Glutamatergic neuron (in vitro differentiated cells): Measurements from ENCODE around the gene SRC. TPM values are rescaled to one million over a fixed set of nuclear protein-coding genes. Genes with fewer than 3 reads are reported as not detected.

Experiments used
- DNase-seq: peaks from one replicate; pipeline ENCODE4 v3.0.0; 2022
- H3K27ac Mint-ChIP-seq: one replicate; pipeline ENCODE4 v1.8.0; 2020; ENCODE audit warnings: mild to moderate bottlenecking, mixed read lengths, inconsistent platforms; ENCODE audit not compliant: unreplicated experiment
- H3K27me3 Mint-ChIP-seq: one replicate; pipeline ENCODE4 v1.8.0; 2020; ENCODE audit warnings: mild to moderate bottlenecking, moderate library complexity, mixed read lengths, inconsistent platforms; ENCODE audit not compliant: unreplicated experiment
- H3K36me3 Mint-ChIP-seq: one replicate; pipeline ENCODE4 v1.8.0; 2020; ENCODE audit warnings: mild to moderate bottlenecking, mixed read lengths, inconsistent platforms; ENCODE audit not compliant: unreplicated experiment
- H3K4me1 Mint-ChIP-seq: one replicate; pipeline ENCODE4 v1.8.0; 2020; ENCODE audit warnings: mild to moderate bottlenecking, low read depth, mixed read lengths, inconsistent platforms; ENCODE audit not compliant: unreplicated experiment
- H3K4me3 Mint-ChIP-seq: one replicate; pipeline ENCODE4 v1.8.0; 2020; ENCODE audit warnings: mild to moderate bottlenecking, mixed read lengths, inconsistent platforms; ENCODE audit not compliant: unreplicated experiment
- H3K9me3 Mint-ChIP-seq: one replicate; pipeline ENCODE4 v1.8.0; 2020; ENCODE audit warnings: mild to moderate bottlenecking, moderate library complexity, mixed read lengths, inconsistent platforms; ENCODE audit not compliant: unreplicated experiment
- total RNA-seq: library from RNA; stranded (reverse); fragmentation: NEBNext Ultra II Directional; extraction: Animal tissue kit (Norgen Biotek cat#: 25700); gene quantifications from one replicate; pipeline ENCODE4 v1.2.1, GENCODE V29; 2021; ENCODE audit not compliant: unreplicated experiment
- TF ChIP-seq, protein P1 (sequence below): fragments of 200-600 bp; sonication (generic); IDR thresholded peaks from one replicate; pipeline ENCODE4 v1.5.0; 2021; ENCODE audit not compliant: partially characterized antibody, unreplicated experiment

SRC gene
- total RNA-seq, 1 donor from 2014 or later, result 39.2 TPM

GRCh38 chr20:37405351-37405897 is 59.5 kb downstream of the SRC start:
- Mint-ChIP-seq H3K9me3 (peaks cover 43% of the 10 kb centered on the region), H3K4me1 (peaks cover 44% of the 10 kb centered on the region), H3K27me3 (peaks cover 39% of the 10 kb centered on the region), H3K27ac (peak overlapping the region; percentile 96), H3K36me3 (no peaks in the 10 kb centered on the region), H3K4me3 (peak overlapping the region; percentile 64)
- TF ChIP-seq, protein P1, sequence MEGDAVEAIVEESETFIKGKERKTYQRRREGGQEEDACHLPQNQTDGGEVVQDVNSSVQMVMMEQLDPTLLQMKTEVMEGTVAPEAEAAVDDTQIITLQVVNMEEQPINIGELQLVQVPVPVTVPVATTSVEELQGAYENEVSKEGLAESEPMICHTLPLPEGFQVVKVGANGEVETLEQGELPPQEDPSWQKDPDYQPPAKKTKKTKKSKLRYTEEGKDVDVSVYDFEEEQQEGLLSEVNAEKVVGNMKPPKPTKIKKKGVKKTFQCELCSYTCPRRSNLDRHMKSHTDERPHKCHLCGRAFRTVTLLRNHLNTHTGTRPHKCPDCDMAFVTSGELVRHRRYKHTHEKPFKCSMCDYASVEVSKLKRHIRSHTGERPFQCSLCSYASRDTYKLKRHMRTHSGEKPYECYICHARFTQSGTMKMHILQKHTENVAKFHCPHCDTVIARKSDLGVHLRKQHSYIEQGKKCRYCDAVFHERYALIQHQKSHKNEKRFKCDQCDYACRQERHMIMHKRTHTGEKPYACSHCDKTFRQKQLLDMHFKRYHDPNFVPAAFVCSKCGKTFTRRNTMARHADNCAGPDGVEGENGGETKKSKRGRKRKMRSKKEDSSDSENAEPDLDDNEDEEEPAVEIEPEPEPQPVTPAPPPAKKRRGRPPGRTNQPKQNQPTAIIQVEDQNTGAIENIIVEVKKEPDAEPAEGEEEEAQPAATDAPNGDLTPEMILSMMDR, result no peak
- no peak for DNase-seq

DNA sequence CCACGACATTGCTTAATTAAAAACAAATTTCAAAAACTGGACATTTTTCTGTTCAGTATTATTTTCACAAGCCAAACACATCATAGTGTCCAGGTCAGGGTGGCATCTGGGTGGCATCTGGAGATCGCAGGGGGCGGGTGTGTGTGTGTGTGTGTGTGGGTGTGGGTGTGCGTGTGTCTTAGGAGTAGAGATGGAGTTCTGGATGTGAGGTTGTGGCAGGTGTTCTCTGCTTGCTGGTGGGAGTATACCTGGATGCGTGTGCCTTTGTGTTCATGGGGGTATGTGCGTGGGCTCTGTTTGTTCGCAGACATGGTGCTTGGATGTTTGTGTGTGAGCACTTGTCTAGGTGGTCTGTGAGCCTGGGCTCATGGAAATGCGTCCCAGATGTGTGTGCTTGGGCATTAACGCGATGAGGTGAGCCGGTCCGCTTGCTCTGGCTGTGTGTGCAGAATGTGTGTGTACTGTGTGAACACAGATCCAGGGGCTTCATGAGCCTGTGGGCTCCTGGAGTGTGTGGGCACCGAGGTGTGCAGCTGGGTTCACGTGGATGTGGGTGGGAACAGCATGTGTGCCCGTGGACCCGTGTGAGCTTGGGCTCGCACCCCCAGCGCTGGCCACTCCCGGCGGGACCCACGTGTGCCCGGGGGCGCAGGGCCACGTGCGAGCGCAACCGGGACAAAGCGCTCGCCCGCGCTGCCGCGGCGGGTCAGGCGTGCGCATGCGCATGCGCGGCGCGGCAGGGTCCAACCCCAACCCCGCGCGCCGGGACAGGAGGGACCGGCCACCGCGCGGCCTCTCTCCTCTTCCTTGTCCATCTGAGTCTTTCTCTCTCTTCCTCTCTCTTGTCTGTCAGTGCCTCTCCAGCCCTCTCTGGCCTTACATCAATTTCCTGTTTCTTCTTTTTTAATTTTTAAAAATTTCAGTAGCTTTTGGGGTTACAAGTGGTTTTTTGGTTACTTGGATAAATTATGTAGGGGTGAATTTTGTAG is 60.4 kb downstream of the SRC start:
- DNase-seq, result no peak
- peak overlapping the region; percentile 64 for H3K4me3 Mint-ChIP-seq
- peak overlapping the region; percentile 96 for H3K27ac Mint-ChIP-seq
- H3K4me1 Mint-ChIP-seq, result peaks cover 44% of the 10 kb centered on the region
- TF ChIP-seq, protein P1, result no peak
- H3K27me3 Mint-ChIP-seq, result peaks cover 40% of the 10 kb centered on the region
- peaks cover 43% of the 10 kb centered on the region for H3K9me3 Mint-ChIP-seq
- no peaks in the 10 kb centered on the region for H3K36me3 Mint-ChIP-seq

- Mint-ChIP-seq H3K9me3 (peaks cover 43% of the 10 kb centered on the region), H3K27ac (no peak overlapping the region), H3K36me3 (no peaks in the 10 kb centered on the region), H3K4me3 (peak overlapping the region; percentile 87), H3K4me1 (peaks cover 42% of the 10 kb centered on the region), H3K27me3 (peaks cover 38% of the 10 kb centered on the region)
- TF ChIP-seq, protein P1, result no peak
- DNase-seq, result no peak
Observed at GRCh38 chr20:37407019-37407566, 61.2 kb downstream of the SRC start.

GRCh38 chr20:37407573-37408002 is 61.6 kb downstream of the SRC start:
- TF ChIP-seq, protein P1, result no peak
- Mint-ChIP-seq H3K36me3 (no peaks in the 10 kb centered on the region), H3K4me1 (peaks cover 42% of the 10 kb centered on the region), H3K27ac (no peak overlapping the region), H3K27me3 (peaks cover 38% of the 10 kb centered on the region), H3K4me3 (peak overlapping the region; percentile 87), H3K9me3 (peaks cover 43% of the 10 kb centered on the region)
- DNase-seq, result no peak
